SK-N-MC (cell line): ENCODE data around the gene ZNF613.
A peak's percentile ranks its signal among the peaks of the same experiment; 100 is the strongest.
"Not testable (repeated sequence)": the region's sequence is repeated elsewhere in the genome, so short reads cannot be mapped to it uniquely, and the experiment has no call there.

Experiments
- DNase-seq: peaks from one replicate; pipeline ENCODE4 v3.0.0-alpha.2; 2011; ENCODE audit warnings: low read depth, low spot score
- H3K27ac ChIP-seq: fragments of 200-600 bp; sonication (generic); 2 replicates; pipeline ENCODE4 v1.5.1; 2016; ENCODE audit warnings: mixed run types
- H3K36me3 ChIP-seq: fragments of 200-600 bp; sonication (generic); 2 replicates; pipeline ENCODE4 v1.6.1; 2017; ENCODE audit warnings: antibody characterized with exemption, low read length, mixed read lengths; ENCODE audit not compliant: insufficient read depth
- H3K4me3 ChIP-seq: fragments of 200-600 bp; sonication (generic); 2 replicates; pipeline ENCODE4 v1.5.1; 2016
- H3K9ac ChIP-seq: fragments of 200-600 bp; sonication (generic); 2 replicates; pipeline ENCODE4 v1.8.0; 2017; ENCODE audit warnings: mixed run types, mixed read lengths; ENCODE audit not compliant: insufficient read length
- H3K9me3 ChIP-seq: fragments of 200-600 bp; sonication (generic); 2 replicates; pipeline ENCODE4 v1.6.1; 2017; ENCODE audit warnings: low read depth, mild to moderate bottlenecking, antibody characterized with exemption, low read length, moderate library complexity, mixed read lengths
- EZH2 ChIP-seq: fragments of 200-600 bp; sonication (generic); IDR thresholded peaks from one replicate; pipeline ENCODE4 v1.6.1; 2017; ENCODE audit warnings: antibody characterized with exemption
- FOXP2 ChIP-seq: optimal IDR thresholded peaks from 2 replicates; pipeline ENCODE3; 2011; ENCODE audit warnings: mild to moderate bottlenecking, moderate library complexity; ENCODE audit not compliant: insufficient read depth; ENCODE audit errors: extremely low read length, control extremely low read depth
- POLR2AphosphoS5 ChIP-seq: IDR thresholded peaks from 2 replicates; pipeline ENCODE4 v1.6.1; 2012; ENCODE audit warnings: mild to moderate bottlenecking, low read depth, low read length, borderline replicate concordance

Gene ZNF613

DNA sequence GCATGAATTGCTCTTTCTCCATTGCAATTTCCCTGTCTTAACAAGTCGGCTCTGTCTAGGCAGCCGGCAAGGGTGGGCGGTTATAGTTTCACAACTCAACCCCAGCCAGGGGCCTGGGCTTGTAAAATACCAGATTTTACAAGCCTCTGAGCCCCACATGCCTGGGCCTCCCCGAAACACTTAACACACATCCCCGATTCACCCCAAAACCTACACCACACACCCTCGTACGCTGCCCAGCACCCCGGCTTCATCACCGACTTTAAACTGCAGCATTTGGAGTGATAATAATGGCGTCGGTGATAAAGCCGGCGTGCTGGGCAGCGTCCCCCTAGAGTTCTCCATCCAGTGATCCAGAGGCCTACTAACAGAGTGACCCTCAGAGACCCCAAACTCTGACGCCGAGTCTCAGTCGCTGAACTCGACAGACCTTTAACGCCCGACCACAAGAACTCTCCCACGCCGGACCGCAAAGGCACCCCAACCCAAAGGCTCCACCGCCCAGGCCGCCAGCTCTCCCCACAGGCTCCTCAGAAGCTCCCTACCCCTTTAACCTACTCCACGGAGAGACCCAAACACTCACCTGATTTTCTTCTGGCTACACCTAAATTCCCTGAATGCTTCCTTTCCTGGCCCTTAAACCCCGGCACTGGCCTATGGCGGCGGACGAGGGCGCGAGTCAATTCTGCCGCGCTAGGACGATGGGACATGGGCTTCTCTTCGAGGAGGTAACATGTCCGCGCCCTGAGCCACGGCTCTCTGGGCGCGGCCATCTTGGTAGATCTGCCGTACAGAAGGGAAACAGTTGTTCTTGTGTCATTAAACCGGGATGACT, 22.7 kb upstream of the ZNF613 start, which contains the start of gene ZNF649:
Gene ZNF649 (minus strand): TSS at position 687 of the 835 bp plus-strand sequence. CDS start 4,910 bp downstream, outside the sequence.
- DNase-seq: no peak
- Histone ChIP-seq H3K27ac (0 out of 2 replicates have a peak within 1 kb of the TSS, but pooled peaks have one; percentile 7), H3K36me3 (peaks cover 29% of the 10 kb centered on the region), H3K9ac (peak within 1 kb of the TSS; percentile 73), H3K4me3 (peak within 1 kb of the TSS; percentile 81), H3K9me3 (peaks cover 8% of the 10 kb centered on the region)
- TF ChIP-seq POLR2AphosphoS5 (peak; percentile 82), FOXP2 (no peak), EZH2 (no peak)

DNA sequence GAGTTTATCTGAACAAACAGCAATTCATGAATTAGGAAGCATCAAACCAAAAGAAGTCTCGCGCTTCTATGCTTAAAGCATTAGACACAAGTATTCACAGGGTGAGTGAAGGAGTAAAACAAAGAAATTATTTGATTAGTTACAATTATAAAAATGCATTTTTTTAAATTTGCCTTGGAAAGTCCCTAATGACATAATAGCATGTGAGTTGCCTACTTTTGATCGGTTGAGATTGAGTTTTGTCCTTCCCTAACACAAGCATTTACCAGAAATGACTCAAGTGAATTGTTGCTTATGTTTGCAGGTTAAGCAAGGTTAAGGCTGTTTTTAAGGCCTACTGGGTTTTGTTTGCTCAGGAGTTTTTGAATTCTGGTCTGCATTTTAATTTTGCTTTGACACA, 22.1 kb upstream of the ZNF613 start:
- Histone ChIP-seq H3K36me3 (peaks cover 23% of the 10 kb centered on the region), H3K9ac (no peak overlapping the region), H3K4me3 (peak overlapping the region; percentile 81; the same call in 1 of the 2 replicates), H3K9me3 (0 out of 2 replicates have a peak, but pooled peaks cover 6% of the 10 kb centered on the region), H3K27ac (no peak overlapping the region)
- TF ChIP-seq FOXP2: no peak
- no peak for TF ChIP-seq EZH2
- no peak for TF ChIP-seq POLR2AphosphoS5
- no peak for DNase-seq

DNA sequence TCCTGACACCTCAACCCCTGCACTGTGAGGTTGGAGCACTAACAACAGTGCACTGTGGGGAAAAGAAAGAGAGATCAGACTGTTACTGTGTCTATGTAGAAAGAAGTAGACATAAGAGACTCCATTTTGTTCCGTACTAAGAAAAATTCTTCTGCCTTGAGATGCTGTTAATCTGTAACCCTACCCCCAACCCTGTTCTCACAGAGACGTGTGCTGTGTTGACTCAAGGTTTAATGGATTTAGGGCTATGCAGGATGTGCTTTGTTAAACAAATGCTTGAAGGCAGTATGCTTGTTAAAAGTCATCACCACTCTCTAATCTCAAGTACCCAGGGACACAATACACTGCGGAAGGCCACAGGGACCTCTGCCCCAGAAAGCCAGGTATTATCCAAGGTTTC, 21.6 kb upstream of the ZNF613 start:
- DNase-seq, H3K9ac ChIP-seq, H3K27ac ChIP-seq, H3K4me3 ChIP-seq, H3K9me3 ChIP-seq: not testable (repeated sequence)
- H3K36me3 ChIP-seq: peaks cover 18% of the 10 kb centered on the region

DNA sequence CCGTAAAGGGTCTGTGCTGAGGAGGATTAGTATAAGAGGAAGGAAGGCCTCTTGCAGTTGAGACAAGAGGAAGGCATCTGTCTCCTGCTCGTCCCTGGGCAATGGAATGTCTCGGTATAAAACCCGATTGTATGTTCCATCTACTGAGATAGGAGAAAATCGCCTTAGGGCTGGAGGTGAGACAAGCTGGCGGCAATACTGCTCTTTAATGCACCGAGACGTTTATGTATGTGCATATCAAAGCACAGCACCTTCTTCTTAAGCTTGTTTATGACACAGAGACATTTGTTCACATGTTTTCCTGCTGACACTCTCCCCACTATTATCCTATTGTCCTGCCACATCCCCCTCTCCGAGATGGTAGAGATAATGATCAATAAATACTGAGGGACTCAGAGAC, 21.2 kb upstream of the ZNF613 start:
- H3K4me3 ChIP-seq, DNase-seq, H3K27ac ChIP-seq, H3K9ac ChIP-seq, H3K9me3 ChIP-seq: not testable (repeated sequence)
- peaks cover 14% of the 10 kb centered on the region for H3K36me3 ChIP-seq

DNA sequence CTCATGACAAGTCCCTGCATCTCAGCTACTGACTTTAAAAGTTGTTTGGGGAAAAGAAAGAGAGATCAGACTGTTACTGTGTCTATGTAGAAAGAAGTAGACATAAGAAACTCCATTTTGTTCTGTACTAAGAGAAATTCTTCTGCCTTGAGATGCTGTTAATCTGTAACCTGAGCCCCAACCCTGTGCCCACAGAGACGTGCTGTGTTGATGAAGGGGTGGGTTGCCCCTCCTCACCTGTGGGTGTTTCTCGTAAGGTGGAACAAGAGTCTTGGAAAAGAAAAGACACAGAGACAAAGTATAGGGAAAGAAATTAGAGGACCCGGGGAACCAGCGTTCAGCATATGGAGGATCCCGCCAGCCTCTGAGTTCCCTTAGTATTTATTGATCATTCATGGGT, 19.3 kb upstream of the ZNF613 start:
- H3K9ac ChIP-seq: not testable (repeated sequence)

DNA sequence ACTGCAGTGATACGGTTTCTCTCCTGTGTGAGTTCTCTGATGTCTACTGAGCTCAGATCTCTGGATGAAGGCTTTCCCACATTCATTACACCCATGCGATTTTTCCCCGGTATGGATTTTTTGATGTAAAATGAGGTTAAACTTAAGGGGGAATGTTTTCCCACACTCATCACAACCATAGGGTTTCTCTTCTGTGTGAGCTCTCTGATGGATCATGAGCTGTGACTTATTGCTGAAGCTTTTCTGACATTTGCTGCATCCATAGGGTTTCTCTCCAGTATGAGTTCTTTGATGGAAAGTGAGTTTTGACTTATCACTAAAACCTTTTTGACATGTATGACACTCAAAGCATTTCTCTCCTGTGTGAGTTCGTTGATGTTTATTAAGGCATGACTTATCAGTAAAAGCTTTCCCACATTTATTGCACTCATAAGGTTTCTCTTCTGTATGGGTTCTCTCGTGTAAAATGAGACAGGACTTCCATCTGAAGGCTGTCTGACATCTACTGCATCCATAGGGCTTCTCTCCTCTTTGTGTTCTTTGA, 11.9 kb upstream of the ZNF613 start:
- no peak for TF ChIP-seq POLR2AphosphoS5
- no peak for TF ChIP-seq EZH2
- no peak for TF ChIP-seq FOXP2
- H3K9me3 ChIP-seq: 0 out of 2 replicates have a peak, but pooled peaks cover 7% of the 10 kb centered on the region
- no peaks in the 10 kb centered on the region for H3K36me3 ChIP-seq
- no peak overlapping the region for H3K4me3 ChIP-seq
- no peak overlapping the region for H3K27ac ChIP-seq
- DNase-seq: no peak
- H3K9ac ChIP-seq: no peak overlapping the region

More for the DNA sequence above, 19.3 kb upstream of the ZNF613 start:
- not testable (repeated sequence) for H3K36me3 ChIP-seq, H3K27ac ChIP-seq, DNase-seq, H3K9me3 ChIP-seq, H3K4me3 ChIP-seq

DNA sequence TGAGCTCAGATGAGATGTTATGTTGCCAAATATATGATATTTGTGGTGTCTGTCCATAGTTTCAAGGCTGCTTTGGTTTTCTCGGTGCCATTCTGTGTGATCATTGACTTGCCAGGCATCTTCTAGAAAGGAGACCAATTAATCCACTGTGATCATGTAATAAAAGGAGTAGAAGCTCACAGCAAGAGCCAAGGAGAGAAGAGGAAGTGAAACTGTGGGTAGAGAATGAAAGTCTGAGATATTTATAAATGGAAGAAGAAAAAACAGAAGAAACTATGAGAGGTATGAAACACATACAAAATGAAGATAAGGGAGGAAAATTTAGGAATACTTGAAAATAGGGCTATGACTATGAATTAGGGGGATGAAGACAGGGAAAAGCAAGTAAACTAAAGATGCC, 11.1 kb upstream of the ZNF613 start:
- no peak overlapping the region for H3K9ac ChIP-seq
- no peaks in the 10 kb centered on the region for H3K36me3 ChIP-seq
- no peak overlapping the region for H3K27ac ChIP-seq
- H3K9me3 ChIP-seq: 0 out of 2 replicates have a peak, but pooled peaks cover 7% of the 10 kb centered on the region
- TF ChIP-seq POLR2AphosphoS5 (no peak), EZH2 (no peak), FOXP2 (no peak)
- DNase-seq: no peak
- no peak overlapping the region for H3K4me3 ChIP-seq

DNA sequence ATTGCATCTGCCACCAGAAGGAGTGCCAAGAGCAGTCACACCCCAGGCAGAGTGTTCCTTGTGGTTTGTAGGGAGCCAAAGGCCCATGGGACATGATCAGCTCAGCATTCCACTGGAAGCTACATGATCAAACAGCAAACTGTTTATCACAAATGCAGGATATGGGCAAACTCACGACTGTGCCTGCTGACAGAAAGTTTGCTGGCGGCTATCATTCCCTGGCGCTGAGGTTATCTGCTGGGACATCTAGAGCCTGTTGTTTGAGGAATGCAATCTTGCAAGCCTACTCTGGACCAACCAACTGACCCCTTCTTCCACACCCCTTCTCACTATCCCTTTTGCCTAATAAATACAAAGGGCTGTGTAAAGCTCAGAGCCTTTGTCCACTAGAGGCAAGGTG, 7.7 kb upstream of the ZNF613 start:
- H3K27ac ChIP-seq: no peak overlapping the region
- no peak overlapping the region for H3K9ac ChIP-seq
- no peak for TF ChIP-seq POLR2AphosphoS5
- TF ChIP-seq FOXP2: no peak
- no peak for TF ChIP-seq EZH2
- no peaks in the 10 kb centered on the region for H3K36me3 ChIP-seq
- DNase-seq: no peak
- 0 out of 2 replicates have a peak, but pooled peaks cover 5% of the 10 kb centered on the region for H3K9me3 ChIP-seq
- H3K4me3 ChIP-seq: no peak overlapping the region

DNA sequence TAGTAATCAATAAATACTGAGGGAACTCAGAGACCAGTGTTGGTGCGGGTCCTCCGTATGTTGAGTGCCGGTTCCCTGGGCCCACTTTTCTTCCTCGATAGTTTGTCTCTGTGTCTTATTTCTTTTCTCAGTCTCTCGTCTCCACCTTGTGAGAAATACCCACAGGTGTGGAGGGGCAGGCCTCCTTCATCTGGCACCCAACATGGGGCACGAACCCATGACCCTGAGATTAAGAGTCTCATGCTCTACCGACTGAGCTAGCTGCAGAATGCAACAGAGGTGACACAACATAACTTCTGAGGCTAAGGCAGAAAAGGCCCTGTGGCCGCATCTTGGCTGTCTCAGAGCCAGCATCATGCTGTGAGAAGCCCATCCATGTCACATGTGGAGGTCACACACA, 5.3 kb upstream of the ZNF613 start:
- Histone ChIP-seq H3K4me3 (no peak overlapping the region), H3K9ac (no peak overlapping the region), H3K36me3 (no peaks in the 10 kb centered on the region), H3K9me3 (peaks cover 6% of the 10 kb centered on the region; the same call in 1 of the 2 replicates), H3K27ac (no peak overlapping the region)
- TF ChIP-seq POLR2AphosphoS5: no peak
- TF ChIP-seq FOXP2: no peak
- TF ChIP-seq EZH2: no peak
- no peak for DNase-seq
